SJSA1 (cell line): Measurements from ENCODE around the gene PROSER2. TPM values are rescaled to one million over a fixed set of nuclear protein-coding genes. Genes with fewer than 3 reads are reported as not detected.

Experiments
- DNase-seq, 2 experiments: peaks; one replicate each; pipeline ENCODE4 v3.0.0-alpha.2; 2015 to 2020; ENCODE audit warnings: low spot score in 2 of 2, low read depth in 1 of 2
- H3K27ac ChIP-seq: fragments of 250-450 bp; sonication (Bioruptor Pico); 2 replicates; pipeline ENCODE4 v1.5.1; 2020; ENCODE audit warnings: mild to moderate bottlenecking, moderate library complexity
- H3K27me3 ChIP-seq: fragments of 250-450 bp; sonication (Bioruptor Pico); replicated peaks from 2 replicates; pipeline ENCODE4 v1.5.1; 2020; ENCODE audit warnings: mild to moderate bottlenecking, moderate library complexity
- H3K36me3 ChIP-seq: fragments of 250-450 bp; sonication (Bioruptor Pico); 2 replicates; pipeline ENCODE4 v1.5.1; 2020; ENCODE audit warnings: mild to moderate bottlenecking
- H3K4me1 ChIP-seq: fragments of 250-450 bp; sonication (Bioruptor Pico); replicated peaks from 2 replicates; pipeline ENCODE4 v1.6.1; 2021; ENCODE audit warnings: mild to moderate bottlenecking
- H3K4me3 ChIP-seq: fragments of 250-450 bp; sonication (Bioruptor Pico); 2 replicates; pipeline ENCODE4 v1.5.1; 2020; ENCODE audit warnings: mild to moderate bottlenecking
- H3K9me3 ChIP-seq: fragments of 250-450 bp; sonication (Bioruptor Pico); replicated peaks from 2 replicates; pipeline ENCODE4 v1.5.1; 2020; ENCODE audit warnings: mild to moderate bottlenecking
- total RNA-seq: library from RNA; depleted of rRNA; stranded (reverse); fragments of >200 nt; shearing (Covaris generic); gene quantifications from 2 replicates; pipeline ENCODE4 v1.2.3, GENCODE V29; 2014

The PROSER2 gene
- total RNA-seq, 1 experiment from 2014 or later, result 3.0 TPM

- H3K27ac ChIP-seq, result no peak overlapping the region
- no peaks in the 10 kb centered on the region for H3K4me1 ChIP-seq
- no peak overlapping the region for H3K4me3 ChIP-seq
- DNase-seq, result no peak
- H3K9me3 ChIP-seq, result no peaks in the 10 kb centered on the region
- no peaks in the 10 kb centered on the region for H3K27me3 ChIP-seq
- H3K36me3 ChIP-seq, result no peaks in the 10 kb centered on the region
Observed at GRCh38 chr10:11895108-11895466, 71.9 kb downstream of the PROSER2 start.

GRCh38 chr10:11895598-11895997, 72.4 kb downstream of the PROSER2 start:
- H3K9me3 ChIP-seq, result no peaks in the 10 kb centered on the region
- no peaks in the 10 kb centered on the region for H3K27me3 ChIP-seq
- DNase-seq, result no peak
- H3K4me3 ChIP-seq, result no peak overlapping the region
- H3K27ac ChIP-seq, result no peak overlapping the region
- no peaks in the 10 kb centered on the region for H3K36me3 ChIP-seq
- H3K4me1 ChIP-seq, result no peaks in the 10 kb centered on the region

- no peaks in the 10 kb centered on the region for H3K27me3 ChIP-seq
- H3K27ac ChIP-seq, result no peak overlapping the region
- no peaks in the 10 kb centered on the region for H3K9me3 ChIP-seq
- H3K4me1 ChIP-seq, result no peaks in the 10 kb centered on the region
- H3K36me3 ChIP-seq, result no peaks in the 10 kb centered on the region
- no peak for DNase-seq
- no peak overlapping the region for H3K4me3 ChIP-seq
Observed at GRCh38 chr10:11896549-11897200, 73.5 kb downstream of the PROSER2 start.

GRCh38 chr10:11898033-11898371, 74.8 kb downstream of the PROSER2 start:
- H3K4me3 ChIP-seq, result no peak overlapping the region
- no peaks in the 10 kb centered on the region for H3K4me1 ChIP-seq
- no peaks in the 10 kb centered on the region for H3K27me3 ChIP-seq
- no peaks in the 10 kb centered on the region for H3K36me3 ChIP-seq
- H3K27ac ChIP-seq, result no peak overlapping the region
- DNase-seq, result no peak
- H3K9me3 ChIP-seq, result no peaks in the 10 kb centered on the region

GRCh38 chr10:11898372-11899066, 75.4 kb downstream of the PROSER2 start:
- Histone ChIP-seq H3K36me3 (no peaks in the 10 kb centered on the region), H3K4me1 (no peaks in the 10 kb centered on the region), H3K9me3 (no peaks in the 10 kb centered on the region), H3K4me3 (no peak overlapping the region), H3K27ac (no peak overlapping the region), H3K27me3 (no peaks in the 10 kb centered on the region)
- no peak for DNase-seq

- H3K9me3 ChIP-seq, result no peaks in the 10 kb centered on the region
- no peaks in the 10 kb centered on the region for H3K36me3 ChIP-seq
- H3K4me1 ChIP-seq, result no peaks in the 10 kb centered on the region
- no peaks in the 10 kb centered on the region for H3K27me3 ChIP-seq
- H3K4me3 ChIP-seq, result no peak overlapping the region
- DNase-seq, result no peak
- no peak overlapping the region for H3K27ac ChIP-seq
Observed at GRCh38 chr10:11899067-11899876, 76.1 kb downstream of the PROSER2 start.

GRCh38 chr10:11901036-11901301, 77.8 kb downstream of the PROSER2 start:
- Histone ChIP-seq H3K27ac (no peak overlapping the region), H3K9me3 (no peaks in the 10 kb centered on the region), H3K36me3 (no peaks in the 10 kb centered on the region), H3K4me1 (no peaks in the 10 kb centered on the region), H3K27me3 (no peaks in the 10 kb centered on the region), H3K4me3 (no peak overlapping the region)
- DNase-seq, result no peak

- Histone ChIP-seq H3K9me3 (no peaks in the 10 kb centered on the region), H3K36me3 (no peaks in the 10 kb centered on the region), H3K27ac (no peak overlapping the region), H3K27me3 (no peaks in the 10 kb centered on the region), H3K4me1 (no peaks in the 10 kb centered on the region), H3K4me3 (no peak overlapping the region)
- no peak for DNase-seq
Observed at GRCh38 chr10:11901454-11901832, 78.3 kb downstream of the PROSER2 start.

- Histone ChIP-seq H3K4me3 (no peak overlapping the region), H3K36me3 (no peaks in the 10 kb centered on the region), H3K27me3 (no peaks in the 10 kb centered on the region), H3K27ac (no peak overlapping the region), H3K9me3 (no peaks in the 10 kb centered on the region), H3K4me1 (no peaks in the 10 kb centered on the region)
- no peak for DNase-seq
Observed at GRCh38 chr10:11901833-11902475, 78.8 kb downstream of the PROSER2 start.

GRCh38 chr10:11902646-11903045, 79.5 kb downstream of the PROSER2 start:
- Histone ChIP-seq H3K4me1 (no peaks in the 10 kb centered on the region), H3K27ac (no peak overlapping the region), H3K9me3 (no peaks in the 10 kb centered on the region), H3K36me3 (no peaks in the 10 kb centered on the region), H3K4me3 (no peak overlapping the region), H3K27me3 (no peaks in the 10 kb centered on the region)
- no peak for DNase-seq

GRCh38 chr10:11906714-11907113, 83.6 kb downstream of the PROSER2 start:
- H3K36me3 ChIP-seq, result no peaks in the 10 kb centered on the region
- H3K4me1 ChIP-seq, result no peaks in the 10 kb centered on the region
- H3K9me3 ChIP-seq, result no peaks in the 10 kb centered on the region
- H3K27me3 ChIP-seq, result no peaks in the 10 kb centered on the region
- no peak overlapping the region for H3K27ac ChIP-seq
- DNase-seq, result no peak
- no peak overlapping the region for H3K4me3 ChIP-seq

- Histone ChIP-seq H3K4me3 (no peak overlapping the region), H3K36me3 (no peaks in the 10 kb centered on the region), H3K27ac (no peak overlapping the region), H3K4me1 (no peaks in the 10 kb centered on the region), H3K9me3 (no peaks in the 10 kb centered on the region), H3K27me3 (no peaks in the 10 kb centered on the region)
- no peak for DNase-seq
Observed at GRCh38 chr10:11907914-11908313, 84.8 kb downstream of the PROSER2 start.

GRCh38 chr10:11908536-11908935, 85.4 kb downstream of the PROSER2 start:
- H3K4me3 ChIP-seq, result no peak overlapping the region
- no peaks in the 10 kb centered on the region for H3K27me3 ChIP-seq
- H3K4me1 ChIP-seq, result no peaks in the 10 kb centered on the region
- H3K9me3 ChIP-seq, result no peaks in the 10 kb centered on the region
- no peak for DNase-seq
- H3K36me3 ChIP-seq, result no peaks in the 10 kb centered on the region
- H3K27ac ChIP-seq, result no peak overlapping the region

- no peaks in the 10 kb centered on the region for H3K9me3 ChIP-seq
- H3K36me3 ChIP-seq, result no peaks in the 10 kb centered on the region
- no peaks in the 10 kb centered on the region for H3K27me3 ChIP-seq
- no peak overlapping the region for H3K4me3 ChIP-seq
- no peak overlapping the region for H3K27ac ChIP-seq
- no peaks in the 10 kb centered on the region for H3K4me1 ChIP-seq
- DNase-seq, result no peak
Observed at GRCh38 chr10:11908991-11909390, 85.8 kb downstream of the PROSER2 start.
